ENCODE results near the gene FKBP5.
"Not testable (repeated sequence)": the region's sequence is repeated elsewhere in the genome, so short reads cannot be mapped to it uniquely, and the experiment has no call there.

The FKBP5 gene

GRCh38 chr6:35723587-35723986 is 34.9 kb upstream of the FKBP5 start:
- no peak for DNase-seq (ENCODE audit: low spot score)

DNA sequence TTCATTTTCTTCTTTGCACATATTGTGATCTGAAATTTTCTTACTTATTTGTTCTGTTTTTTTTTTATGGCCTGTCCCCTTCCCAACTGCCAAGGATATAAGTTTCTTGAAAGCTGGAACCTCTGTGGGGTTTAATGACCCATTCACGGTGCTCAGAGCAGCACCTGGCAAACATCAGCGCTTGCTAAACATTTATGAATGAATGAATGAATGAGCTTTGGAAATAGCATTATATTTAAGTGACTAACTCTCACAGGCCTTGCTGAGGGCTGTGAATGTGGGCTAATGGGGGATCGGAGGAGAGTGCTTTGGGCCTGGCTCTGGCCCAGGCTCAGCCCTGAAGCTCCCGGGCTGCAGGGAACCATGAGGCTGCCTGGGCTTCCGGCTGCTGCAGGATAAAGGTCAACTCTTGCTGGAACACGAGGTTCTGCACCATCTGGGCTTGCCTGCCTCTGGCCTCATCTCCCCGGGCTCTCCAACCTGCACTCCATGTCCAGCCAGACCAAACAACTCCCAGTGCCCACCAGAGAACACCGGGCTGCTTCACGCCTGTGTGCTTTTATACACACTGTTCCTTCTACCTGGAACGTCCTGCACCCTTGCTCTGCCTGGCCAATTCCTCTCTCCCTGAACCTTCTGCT is 33.5 kb upstream of the FKBP5 start:
- no peak for DNase-seq (ENCODE audit: low spot score)

DNA sequence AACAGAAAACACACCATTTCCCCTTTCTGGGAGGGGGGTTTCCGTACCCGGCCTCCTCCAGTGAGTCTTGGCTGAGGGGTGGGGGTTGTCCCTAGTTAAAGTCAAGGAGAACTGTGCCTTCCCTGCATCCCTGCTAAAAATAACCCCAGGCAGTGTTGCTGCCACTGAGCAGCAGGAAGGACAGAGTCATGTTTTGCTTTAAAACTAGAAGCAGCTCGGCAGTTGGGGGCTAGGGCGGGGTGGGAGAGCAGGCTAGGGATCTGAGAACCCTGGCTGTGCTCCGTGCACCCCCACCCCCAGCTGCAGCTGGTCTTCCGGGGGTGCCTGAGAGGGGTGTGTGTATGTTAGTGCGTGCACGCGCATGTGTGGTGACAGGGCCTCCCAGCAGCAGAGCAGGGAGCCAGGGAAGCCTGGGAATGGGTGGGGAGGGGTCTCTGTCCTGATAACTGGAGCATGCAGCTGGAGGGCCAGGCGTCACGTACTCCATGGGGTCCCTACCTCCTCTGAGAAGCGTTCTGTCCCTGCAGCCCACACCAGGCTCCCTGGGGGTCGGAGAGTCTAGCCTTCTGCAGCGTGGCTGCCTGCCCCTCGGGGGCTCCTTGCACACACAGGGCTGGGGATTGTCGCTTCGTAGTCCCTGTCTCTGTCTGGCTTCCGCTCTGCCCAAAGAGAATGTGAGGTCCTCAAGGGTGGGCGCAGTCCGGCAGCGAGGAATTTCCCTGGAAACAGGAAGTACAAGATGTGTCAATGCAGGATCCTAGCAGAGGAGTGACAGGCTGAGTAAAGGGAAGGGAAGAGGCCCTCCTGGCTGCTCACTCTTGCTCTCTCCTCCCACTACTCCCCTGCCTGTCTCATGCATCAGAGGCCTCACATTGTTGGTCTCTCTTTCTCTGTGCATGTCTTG is 31.4 kb upstream of the FKBP5 start:
- no peak for DNase-seq (ENCODE audit: low spot score)

DNA sequence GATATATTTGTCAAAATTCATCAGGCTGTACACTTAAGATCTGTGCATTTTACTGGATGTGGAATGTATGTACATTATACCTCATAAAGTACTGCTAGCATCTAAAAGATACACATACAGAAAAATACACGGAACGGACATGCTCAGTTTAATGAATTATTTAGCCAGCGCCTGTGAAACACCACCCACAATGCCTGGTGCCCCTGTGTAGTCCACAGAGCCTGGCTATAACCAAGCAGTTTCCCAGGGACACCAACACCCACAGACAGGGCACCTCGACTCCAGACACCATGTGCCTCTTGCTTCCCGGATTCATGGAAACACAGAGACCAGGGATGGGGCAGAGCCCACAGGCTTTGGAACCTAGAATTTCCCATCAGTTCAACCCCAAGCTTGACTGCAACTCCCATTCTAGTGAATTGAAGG is 30.7 kb upstream of the FKBP5 start:
- DNase-seq (ENCODE audit: low spot score), result no peak

DNA sequence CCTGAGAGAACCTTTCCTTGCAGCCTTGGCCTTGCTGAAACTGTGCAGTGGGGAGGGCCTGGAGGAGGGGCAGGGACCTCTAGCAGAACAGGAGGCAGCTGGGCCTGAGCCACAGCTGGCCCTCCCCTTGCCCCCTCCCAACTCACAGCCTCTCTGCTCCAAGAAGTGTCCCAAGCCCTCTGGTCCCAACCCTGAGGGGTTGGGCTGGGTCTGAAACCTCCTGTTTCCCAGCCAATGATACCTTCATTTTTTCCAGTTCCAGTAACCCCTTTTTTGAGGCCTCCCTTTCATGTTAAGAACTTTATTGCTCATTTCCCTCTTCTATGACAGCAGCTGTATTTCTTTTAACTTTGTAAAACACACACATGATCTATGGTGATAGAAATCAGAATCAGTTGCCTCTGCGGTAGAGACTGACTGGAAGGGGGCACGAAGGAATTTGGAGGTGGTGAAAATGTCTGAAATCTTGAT is 30.2 kb upstream of the FKBP5 start:
- no peak for DNase-seq (ENCODE audit: low spot score)

GRCh38 chr6:35718375-35718736 is 29.6 kb upstream of the FKBP5 start:
- DNase-seq (ENCODE audit: low spot score), result no peak

DNA sequence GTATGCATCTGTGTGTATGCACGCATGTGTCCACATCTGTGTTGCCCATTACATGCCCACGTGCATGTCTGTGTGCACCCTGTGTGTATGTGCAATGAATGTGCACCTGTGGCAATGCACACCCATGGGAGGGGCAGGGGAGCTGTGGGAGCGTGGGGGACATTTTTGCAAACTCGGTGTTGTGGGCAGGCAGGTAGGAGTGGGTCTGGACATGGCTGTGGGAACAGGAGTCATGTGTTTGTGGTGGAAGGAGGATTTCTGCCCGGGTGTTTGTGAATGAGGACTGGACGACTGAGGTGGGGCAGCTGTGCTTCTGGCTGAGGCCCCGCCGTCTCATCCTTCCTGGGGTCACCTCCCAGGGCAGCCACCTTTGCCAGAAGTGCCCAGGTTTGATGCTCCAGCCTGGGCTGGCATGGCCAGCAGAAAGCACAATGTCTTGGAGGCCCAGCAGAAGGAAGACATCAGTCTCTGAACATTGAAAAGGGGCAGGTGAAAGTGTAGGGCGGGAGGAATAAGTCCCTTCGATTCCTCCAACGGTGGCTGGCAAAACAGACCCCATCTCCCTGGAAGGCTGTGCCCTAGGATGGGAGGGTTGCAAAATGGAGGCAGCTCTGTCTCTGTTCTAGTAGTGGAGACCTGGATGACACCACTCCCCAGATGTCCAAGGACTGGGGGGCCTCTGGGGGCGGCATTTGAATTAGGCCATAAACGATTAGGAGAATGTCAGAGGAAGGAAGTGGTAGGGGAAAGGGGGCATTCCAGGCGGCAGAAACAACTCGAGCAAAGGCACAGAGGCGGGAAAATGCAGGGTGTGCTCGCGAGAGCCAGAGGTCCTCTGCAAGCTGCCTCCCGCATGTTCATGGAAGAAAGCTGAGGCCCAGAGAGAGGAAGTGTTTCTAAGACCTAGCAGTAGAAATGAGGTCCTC is 29.0 kb upstream of the FKBP5 start:
- no peak for DNase-seq (ENCODE audit: low spot score)

DNA sequence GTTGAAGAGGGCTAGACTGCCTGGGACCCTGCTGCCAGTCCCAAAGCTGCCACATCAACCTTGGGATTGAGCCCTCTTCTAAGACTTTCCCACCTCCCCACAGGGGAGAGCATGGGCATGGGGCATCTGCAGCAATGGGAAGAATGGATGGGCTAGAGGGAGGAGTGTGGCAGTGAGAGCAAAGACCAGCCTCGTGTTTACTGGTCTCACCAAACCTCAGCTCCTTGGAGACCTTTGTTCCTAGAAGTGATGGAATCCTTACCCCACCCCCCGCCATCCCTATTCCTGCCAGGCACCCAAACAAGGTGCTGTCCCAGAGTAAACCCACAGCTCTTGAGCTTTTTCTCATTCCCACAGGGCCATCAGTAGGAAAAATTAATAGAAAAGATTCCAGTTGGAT is 28.1 kb upstream of the FKBP5 start:
- DNase-seq (ENCODE audit: low spot score), result no peak

- no peak for DNase-seq (ENCODE audit: low spot score)
Measured at GRCh38 chr6:35713006-35713767, 24.5 kb upstream of the FKBP5 start.

DNA sequence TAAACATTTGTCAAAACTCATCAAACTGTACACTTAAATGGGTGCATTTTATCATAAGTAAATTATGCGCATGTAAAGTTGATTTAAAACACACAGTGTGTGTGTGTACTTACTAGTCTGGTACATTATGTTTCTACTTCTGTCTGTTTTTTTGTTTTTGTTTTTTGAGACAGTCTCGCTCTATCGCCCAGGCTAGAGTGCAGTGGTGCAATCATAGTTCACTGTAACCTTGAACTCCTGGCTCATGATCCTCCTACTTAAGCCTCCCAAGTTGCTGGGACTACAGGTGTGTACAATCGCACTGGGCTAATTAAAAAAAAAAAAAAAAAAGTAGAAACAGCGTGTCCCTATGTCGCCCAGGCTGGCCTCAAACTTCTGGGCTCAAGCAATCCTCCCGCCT is 23.0 kb upstream of the FKBP5 start:
- no peak for DNase-seq (ENCODE audit: low spot score)

DNA sequence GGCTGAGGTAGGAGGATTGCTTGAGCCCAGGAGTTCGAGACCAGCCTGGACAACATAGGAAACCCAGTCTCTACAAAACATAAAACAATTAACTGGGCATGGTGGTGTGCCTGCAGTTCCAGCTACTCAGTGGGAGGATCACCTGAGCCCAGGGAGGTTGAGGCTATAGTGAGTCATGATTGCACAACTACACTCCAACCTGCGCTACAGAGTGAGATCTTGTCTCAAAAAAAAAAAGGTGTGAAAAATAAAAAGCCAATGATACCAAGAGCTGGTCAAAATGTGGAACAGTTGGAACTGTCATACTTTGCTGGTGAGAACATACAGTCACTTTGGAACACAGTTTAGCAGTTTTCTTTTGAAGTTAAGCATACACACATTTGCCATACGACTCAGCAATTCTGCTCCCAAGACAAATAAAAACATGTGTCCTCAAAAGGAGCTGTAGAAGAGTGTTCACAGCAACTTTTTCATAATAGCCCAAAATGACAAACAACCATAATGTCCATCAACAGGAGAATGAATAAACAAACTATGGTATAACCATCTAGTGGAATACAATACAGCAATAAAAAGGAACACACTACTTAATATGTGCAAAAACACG is 21.6 kb upstream of the FKBP5 start:
- no peak for DNase-seq (ENCODE audit: low spot score)

GRCh38 chr6:35708585-35708984 is 19.9 kb upstream of the FKBP5 start:
- no peak for DNase-seq (ENCODE audit: low spot score)

DNA sequence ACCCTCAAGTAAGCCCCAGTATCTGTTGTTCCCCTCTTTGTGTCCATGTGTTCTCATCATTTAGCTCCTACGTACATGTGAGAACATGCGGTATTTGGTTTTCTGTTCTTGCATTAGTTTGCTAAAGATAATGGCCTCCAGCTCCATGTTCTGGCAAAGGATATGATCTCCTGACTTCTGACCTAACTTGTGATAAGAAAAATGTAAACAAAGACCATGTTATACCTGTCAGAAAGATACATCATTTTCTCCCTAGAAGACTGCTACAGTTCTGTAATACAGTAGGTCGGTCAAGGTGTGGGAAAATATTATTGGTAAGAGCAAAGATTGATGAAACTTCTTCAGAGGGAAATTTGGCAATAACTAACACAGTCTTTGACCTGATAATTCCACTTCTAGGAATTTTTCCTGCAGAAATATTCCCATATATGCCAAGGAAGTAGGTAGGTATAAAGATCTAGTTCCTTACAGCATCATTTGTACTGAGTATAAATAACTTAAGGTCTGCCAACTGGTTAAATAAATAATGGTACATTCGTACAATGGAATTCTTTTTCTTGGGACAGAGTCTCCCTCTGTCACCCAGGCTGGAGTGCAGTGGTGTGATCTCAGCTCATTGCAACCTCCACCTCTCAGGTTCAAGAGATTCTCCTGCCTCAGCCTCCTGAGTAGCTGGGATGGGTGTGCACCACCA is 19.1 kb upstream of the FKBP5 start:
- DNase-seq (ENCODE audit: low spot score), result no peak

DNA sequence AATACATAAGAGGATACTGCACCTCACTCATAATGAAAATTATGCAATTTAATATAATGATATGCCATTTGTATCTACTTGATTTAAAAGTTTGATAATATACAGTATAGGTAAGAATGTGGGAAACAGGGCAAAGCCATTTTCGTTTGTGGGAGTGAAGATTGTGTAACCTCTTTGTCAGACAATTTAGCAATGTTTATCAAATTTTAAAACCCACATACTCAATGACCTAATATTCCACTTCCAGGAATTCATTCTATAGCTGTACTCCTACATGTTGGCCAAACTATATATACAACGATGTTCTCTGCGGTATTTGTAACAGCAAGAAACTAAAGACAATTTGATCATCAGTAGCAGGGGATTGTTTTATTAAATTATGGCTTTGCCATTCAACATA is 17.8 kb upstream of the FKBP5 start:
- DNase-seq (ENCODE audit: low spot score), result no peak

DNA sequence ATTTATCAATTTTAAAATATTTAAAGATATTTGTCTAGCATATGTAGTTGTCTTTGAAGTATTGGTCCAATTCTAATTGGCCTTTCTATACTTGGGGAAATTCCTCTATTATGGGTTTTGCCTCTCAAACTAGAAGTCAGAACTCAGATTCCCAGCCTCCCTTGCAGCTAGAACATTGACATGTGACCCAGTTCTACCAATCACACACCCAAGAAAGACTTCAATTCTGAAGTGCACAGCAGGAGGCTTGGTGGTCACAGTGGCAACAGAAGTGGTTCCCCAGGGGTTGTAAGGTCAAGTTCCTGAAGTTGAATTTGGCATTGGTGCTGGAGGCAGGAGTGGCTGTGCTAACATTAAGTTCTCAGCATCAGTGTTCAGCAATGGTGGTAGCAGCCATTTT is 14.8 kb upstream of the FKBP5 start:
- no peak for DNase-seq (ENCODE audit: low spot score)

DNA sequence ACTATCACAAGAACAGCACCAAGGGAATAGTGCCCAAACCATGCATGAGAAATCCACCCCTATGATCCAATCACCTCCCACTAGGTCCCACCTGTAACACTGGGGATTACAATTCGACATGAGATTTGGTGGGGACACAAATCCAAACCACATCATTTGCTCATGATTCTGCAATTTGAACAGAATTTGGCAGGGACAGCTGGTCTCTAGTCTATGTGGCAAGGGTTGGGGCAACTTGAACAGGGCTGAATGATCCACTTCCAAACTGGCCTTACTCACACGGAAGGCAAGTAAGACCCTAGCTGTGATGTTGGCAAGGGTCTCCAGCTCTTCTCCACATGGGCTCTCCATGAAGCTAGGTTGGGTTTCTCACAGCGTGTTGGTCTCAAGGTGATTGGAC is 10.1 kb upstream of the FKBP5 start:
- no peak for DNase-seq (ENCODE audit: low spot score)

DNA sequence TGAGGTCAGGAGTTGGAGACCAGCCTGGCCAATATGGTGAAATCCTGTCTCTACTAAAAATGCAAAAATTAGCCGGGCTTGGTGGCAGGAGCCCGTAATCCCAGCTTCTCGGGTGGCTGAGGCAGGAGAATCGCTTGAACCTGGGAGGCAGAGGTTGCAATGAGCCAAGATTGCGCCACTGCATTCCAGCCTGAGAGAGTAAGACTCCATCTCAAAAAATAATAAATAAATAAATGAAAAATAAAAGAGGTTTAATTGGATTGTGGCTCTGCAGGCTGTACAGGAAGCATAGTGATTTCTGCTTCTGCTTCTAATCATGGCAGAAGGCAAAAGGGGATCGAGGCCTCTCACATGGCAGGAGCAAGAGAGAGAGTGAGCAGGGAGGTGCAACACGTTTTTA is 9.7 kb upstream of the FKBP5 start:
- DNase-seq (ENCODE audit: low spot score), result not testable (repeated sequence)

- DNase-seq (ENCODE audit: low spot score), result no peak
Measured at GRCh38 chr6:35694462-35694861, 5.7 kb upstream of the FKBP5 start.

- peak; percentile 28 for DNase-seq (ENCODE audit: low spot score)
Measured at GRCh38 chr6:35691027-35691824, 2.5 kb upstream of the FKBP5 start.

DNA sequence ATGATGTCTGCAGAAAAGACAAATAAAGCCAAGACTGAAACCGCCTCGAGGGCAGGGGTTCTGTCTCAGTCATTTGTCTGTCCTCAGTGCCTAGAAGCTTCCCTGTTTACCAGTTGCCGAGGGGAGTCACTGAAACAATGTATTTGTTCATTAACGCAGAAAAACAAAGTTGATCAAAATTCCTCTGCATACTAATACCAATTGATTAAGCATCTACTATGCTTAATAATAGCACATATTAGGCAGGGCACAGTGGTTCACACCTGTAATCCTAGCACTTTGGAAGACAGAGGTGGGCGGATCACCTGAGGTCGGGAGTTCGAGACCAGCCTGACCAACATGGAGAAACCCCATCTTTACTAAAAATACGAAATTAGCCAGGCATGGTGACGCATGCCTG is 1.8 kb upstream of the FKBP5 start:
- no peak for DNase-seq (ENCODE audit: low spot score)

Data from cerebellar cortex (tissue), 1 donor.